ENCODE results near the gene CTXND2.

Gene CTXND2

DNA sequence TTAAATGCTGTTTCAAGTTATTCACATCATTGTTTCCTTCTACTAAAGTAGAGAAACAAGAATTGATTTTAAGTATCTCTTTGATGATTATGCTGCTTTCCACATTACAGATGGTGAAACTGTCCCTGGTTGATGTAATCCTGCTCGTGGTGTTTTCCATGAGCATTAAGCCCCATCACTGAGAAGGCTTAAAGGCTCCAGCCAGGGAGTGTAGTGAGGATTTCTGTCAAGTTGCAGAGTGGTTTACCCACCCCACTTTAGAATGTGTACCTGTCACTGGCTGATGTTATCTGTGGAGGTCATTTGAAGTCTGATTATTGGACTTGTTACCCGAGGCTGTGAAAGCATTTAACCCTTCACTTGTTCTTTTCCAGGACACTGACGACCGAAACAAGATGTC lies 74.8 kb downstream of the CTXND2 start:
- DNase-seq (ENCODE audit: low read depth in 3 of 3): no peak
